ENCODE measurements around the gene FLG2. TPM values are rescaled to one million over a fixed set of nuclear protein-coding genes. Genes with fewer than 3 reads are reported as not detected.

FLG2 gene
- total and polyA plus RNA-seq, 10 of the 15 experiments (the other 5 are each of a cell fraction or from before 2014, with no cell fraction given) = not detected

Small RNAs within 50 kb of the gene (small RNA-seq; reads per million reads assigned to genes)
- gene HMGN3P1 = not detected

Other genes starting within 250 kb of the FLG2 start
Only the 7 nearest of the 10 such genes appear.
- not detected in 2 replicates for gene RPTN, start 200.8 kb downstream of the FLG2 start, total RNA-seq (2014; rRNA removed)
- not detected in 2 replicates for gene RPTN, start 200.8 kb downstream of the FLG2 start, total RNA-seq (2014; rRNA removed; fragmentation: Illumina TruSeq; extraction: Trizol)
- not detected in 2 replicates for gene RPTN, start 200.8 kb downstream of the FLG2 start, total RNA-seq (2021)
- not detected in 2 replicates for gene RPTN, start 200.8 kb downstream of the FLG2 start, polyA plus RNA-seq (2011; rRNA removed)
- gene RPTN, start 200.8 kb downstream of the FLG2 start, polyA plus RNA-seq (2014; fragmentation: Illumina TruSeq; extraction: Trizol) = not detected in 2 replicates
- not detected for gene RPTN, start 200.8 kb downstream of the FLG2 start, polyA plus RNA-seq (2014; fragmentation: Nextera tagmentation; extraction: Ambion mirVana)
- gene RPTN, start 200.8 kb downstream of the FLG2 start, polyA plus RNA-seq (2014; rRNA removed) = not detected in 2 replicates
- gene RPTN, start 200.8 kb downstream of the FLG2 start, polyA plus RNA-seq (2016; fragmentation: Nextera tagmentation; extraction: Ambion mirVana) = not detected
- gene HRNR, start 135.8 kb downstream of the FLG2 start, total RNA-seq (2014; rRNA removed) = not detected in 2 replicates
- not detected in 2 replicates for gene HRNR, start 135.8 kb downstream of the FLG2 start, total RNA-seq (2014; rRNA removed; fragmentation: Illumina TruSeq; extraction: Trizol)
- gene HRNR, start 135.8 kb downstream of the FLG2 start, total RNA-seq (2021) = not detected in 2 replicates
- gene HRNR, start 135.8 kb downstream of the FLG2 start, polyA plus RNA-seq (2011; rRNA removed) = not detected in 2 replicates
- not detected in 2 replicates for gene HRNR, start 135.8 kb downstream of the FLG2 start, polyA plus RNA-seq (2014; fragmentation: Illumina TruSeq; extraction: Trizol)
- not detected for gene HRNR, start 135.8 kb downstream of the FLG2 start, polyA plus RNA-seq (2014; fragmentation: Nextera tagmentation; extraction: Ambion mirVana)
- not detected in 2 replicates for gene HRNR, start 135.8 kb downstream of the FLG2 start, polyA plus RNA-seq (2014; rRNA removed)
- gene HRNR, start 135.8 kb downstream of the FLG2 start, polyA plus RNA-seq (2016; fragmentation: Nextera tagmentation; extraction: Ambion mirVana) = not detected
- gene FLG, start 34.8 kb downstream of the FLG2 start, total RNA-seq (2014; rRNA removed) = not detected in 2 replicates
- gene FLG, start 34.8 kb downstream of the FLG2 start, total RNA-seq (2014; rRNA removed; fragmentation: Illumina TruSeq; extraction: Trizol) = not detected in 2 replicates
- not detected in 2 replicates for gene FLG, start 34.8 kb downstream of the FLG2 start, total RNA-seq (2021)
- not detected in 2 replicates for gene FLG, start 34.8 kb downstream of the FLG2 start, polyA plus RNA-seq (2011; rRNA removed)
- gene FLG, start 34.8 kb downstream of the FLG2 start, polyA plus RNA-seq (2014; fragmentation: Illumina TruSeq; extraction: Trizol) = not detected in 2 replicates
- gene FLG, start 34.8 kb downstream of the FLG2 start, polyA plus RNA-seq (2014; fragmentation: Nextera tagmentation; extraction: Ambion mirVana) = not detected
- not detected in 2 replicates for gene FLG, start 34.8 kb downstream of the FLG2 start, polyA plus RNA-seq (2014; rRNA removed)
- gene FLG, start 34.8 kb downstream of the FLG2 start, polyA plus RNA-seq (2016; fragmentation: Nextera tagmentation; extraction: Ambion mirVana) = not detected
- gene CRNN, start 54.3 kb upstream of the FLG2 start, total RNA-seq (2014; rRNA removed) = not detected in 2 replicates
- not detected in 2 replicates for gene CRNN, start 54.3 kb upstream of the FLG2 start, total RNA-seq (2014; rRNA removed; fragmentation: Illumina TruSeq; extraction: Trizol)
- gene CRNN, start 54.3 kb upstream of the FLG2 start, total RNA-seq (2021) = not detected in 2 replicates
- not detected in 2 replicates for gene CRNN, start 54.3 kb upstream of the FLG2 start, polyA plus RNA-seq (2011; rRNA removed)
- not detected in 2 replicates for gene CRNN, start 54.3 kb upstream of the FLG2 start, polyA plus RNA-seq (2014; fragmentation: Illumina TruSeq; extraction: Trizol)
- not detected for gene CRNN, start 54.3 kb upstream of the FLG2 start, polyA plus RNA-seq (2014; fragmentation: Nextera tagmentation; extraction: Ambion mirVana)
- not detected in 2 replicates for gene CRNN, start 54.3 kb upstream of the FLG2 start, polyA plus RNA-seq (2014; rRNA removed)
- not detected for gene CRNN, start 54.3 kb upstream of the FLG2 start, polyA plus RNA-seq (2016; fragmentation: Nextera tagmentation; extraction: Ambion mirVana)
- not detected in 2 replicates for gene LCE5A, start 150.8 kb upstream of the FLG2 start, total RNA-seq (2014; rRNA removed)
- not detected in 2 replicates for gene LCE5A, start 150.8 kb upstream of the FLG2 start, total RNA-seq (2014; rRNA removed; fragmentation: Illumina TruSeq; extraction: Trizol)
- gene LCE5A, start 150.8 kb upstream of the FLG2 start, total RNA-seq (2021) = not detected in 2 replicates
- not detected in 2 replicates for gene LCE5A, start 150.8 kb upstream of the FLG2 start, polyA plus RNA-seq (2011; rRNA removed)
- gene LCE5A, start 150.8 kb upstream of the FLG2 start, polyA plus RNA-seq (2014; fragmentation: Illumina TruSeq; extraction: Trizol) = not detected in 2 replicates
- not detected for gene LCE5A, start 150.8 kb upstream of the FLG2 start, polyA plus RNA-seq (2014; fragmentation: Nextera tagmentation; extraction: Ambion mirVana)
- gene LCE5A, start 150.8 kb upstream of the FLG2 start, polyA plus RNA-seq (2014; rRNA removed) = not detected in 2 replicates
- gene LCE5A, start 150.8 kb upstream of the FLG2 start, polyA plus RNA-seq (2016; fragmentation: Nextera tagmentation; extraction: Ambion mirVana) = not detected
- gene CRCT1, start 154.5 kb upstream of the FLG2 start, total RNA-seq (2014; rRNA removed) = not detected in 2 replicates
- not detected in 2 replicates for gene CRCT1, start 154.5 kb upstream of the FLG2 start, total RNA-seq (2014; rRNA removed; fragmentation: Illumina TruSeq; extraction: Trizol)
- not detected in 2 replicates for gene CRCT1, start 154.5 kb upstream of the FLG2 start, total RNA-seq (2021)
- gene CRCT1, start 154.5 kb upstream of the FLG2 start, polyA plus RNA-seq (2011; rRNA removed) = not detected in 2 replicates
- gene CRCT1, start 154.5 kb upstream of the FLG2 start, polyA plus RNA-seq (2014; fragmentation: Illumina TruSeq; extraction: Trizol) = not detected in 2 replicates
- not detected for gene CRCT1, start 154.5 kb upstream of the FLG2 start, polyA plus RNA-seq (2014; fragmentation: Nextera tagmentation; extraction: Ambion mirVana)
- gene CRCT1, start 154.5 kb upstream of the FLG2 start, polyA plus RNA-seq (2014; rRNA removed) = not detected in 2 replicates
- gene CRCT1, start 154.5 kb upstream of the FLG2 start, polyA plus RNA-seq (2016; fragmentation: Nextera tagmentation; extraction: Ambion mirVana) = not detected
- not detected in 2 replicates for gene LCE3E, start 206.8 kb upstream of the FLG2 start, total RNA-seq (2014; rRNA removed)
- gene LCE3E, start 206.8 kb upstream of the FLG2 start, total RNA-seq (2014; rRNA removed; fragmentation: Illumina TruSeq; extraction: Trizol) = not detected in 2 replicates
- gene LCE3E, start 206.8 kb upstream of the FLG2 start, total RNA-seq (2021) = not detected in 2 replicates
- not detected in 2 replicates for gene LCE3E, start 206.8 kb upstream of the FLG2 start, polyA plus RNA-seq (2011; rRNA removed)
- not detected in 2 replicates for gene LCE3E, start 206.8 kb upstream of the FLG2 start, polyA plus RNA-seq (2014; fragmentation: Illumina TruSeq; extraction: Trizol)
- not detected for gene LCE3E, start 206.8 kb upstream of the FLG2 start, polyA plus RNA-seq (2014; fragmentation: Nextera tagmentation; extraction: Ambion mirVana)
- not detected in 2 replicates for gene LCE3E, start 206.8 kb upstream of the FLG2 start, polyA plus RNA-seq (2014; rRNA removed)
- gene LCE3E, start 206.8 kb upstream of the FLG2 start, polyA plus RNA-seq (2016; fragmentation: Nextera tagmentation; extraction: Ambion mirVana) = not detected